ENCODE results near the gene PLCH2. TPM values are rescaled to one million over a fixed set of nuclear protein-coding genes. Genes with fewer than 3 reads are reported as not detected.

PLCH2 gene
- total RNA-seq, 6 experiments from 2014 or later, result 0.37 to 4.6 (median 2.3) TPM

DNA sequence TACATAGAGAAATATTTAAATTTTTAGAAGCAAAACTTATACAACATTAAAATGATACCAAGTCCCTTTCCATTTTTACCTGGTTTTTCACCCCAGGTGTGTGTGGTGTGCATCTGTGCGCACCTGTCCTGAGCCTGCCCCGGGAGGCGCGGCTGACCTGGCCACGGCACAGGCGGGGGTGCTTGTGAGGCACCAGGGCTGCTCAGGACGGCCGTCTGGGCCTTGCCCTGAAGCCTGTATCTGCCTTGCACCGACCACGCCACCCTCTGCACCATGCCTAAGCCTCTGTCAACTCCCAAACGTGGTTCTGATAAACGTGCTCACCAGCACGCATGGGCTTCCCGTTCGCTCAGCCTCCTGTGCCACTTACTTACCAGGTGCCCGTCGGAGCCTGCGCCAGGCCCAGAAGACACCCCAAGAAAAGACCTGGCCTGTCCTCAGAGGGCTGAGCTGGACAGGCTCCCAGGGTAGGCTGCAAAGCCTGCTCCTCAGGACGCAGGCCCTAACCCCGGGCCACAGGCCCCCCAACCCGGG, 29.4 kb downstream of the PLCH2 start:
- no peak overlapping the region for H3K4me3 ChIP-seq
- peaks cover 0 to 4% (median 0%) of the 10 kb centered on the region in 4 donors for H3K4me1 ChIP-seq
- no peak for ATAC-seq
- 49% methylated on average over 4 of the region's 21 CpGs for WGBS (ENCODE audit: insufficient coverage, low coverage, low lambda C conversion rate, missing lambda C conversion rate)
- no peak overlapping the region for H3K27ac ChIP-seq
- H3K27me3 ChIP-seq, result no peaks in the 10 kb centered on the region
- TF ChIP-seq POLR2A (IDR thresholded peaks at IDR 0.05) (no peak), CTCF (IDR thresholded peaks at IDR 0.05) (no peak)
- H3K36me3 ChIP-seq, result peaks cover 0 to 18% (median 9%) of the 10 kb centered on the region in 4 donors
- DNase-seq, result no peak
- intact Hi-C loops (cut with DNase I), result no loop called here
- no peaks in the 10 kb centered on the region for H3K9me3 ChIP-seq

- DNase-seq, result no peak
- Histone ChIP-seq H3K4me1 (peaks cover 0 to 4% (median 0%) of the 10 kb centered on the region in 4 donors), H3K36me3 (peaks cover 3 to 25% (median 14%) of the 10 kb centered on the region in 4 donors), H3K27ac (no peak overlapping the region), H3K9me3 (no peaks in the 10 kb centered on the region), H3K27me3 (no peaks in the 10 kb centered on the region), H3K4me3 (no peak overlapping the region)
- ATAC-seq, result no peak
- WGBS (ENCODE audit: insufficient coverage, low coverage, low lambda C conversion rate, missing lambda C conversion rate), result 38% methylated on average over 7 of the region's 30 CpGs
- no peak for TF ChIP-seq CTCF (IDR thresholded peaks at IDR 0.05)
- TF ChIP-seq POLR2A (IDR thresholded peaks at IDR 0.05), result no peak
- intact Hi-C loops (cut with DNase I), result no loop called here
Measured at GRCh38 chr1:2506007-2506860, 30.1 kb downstream of the PLCH2 start.

DNA sequence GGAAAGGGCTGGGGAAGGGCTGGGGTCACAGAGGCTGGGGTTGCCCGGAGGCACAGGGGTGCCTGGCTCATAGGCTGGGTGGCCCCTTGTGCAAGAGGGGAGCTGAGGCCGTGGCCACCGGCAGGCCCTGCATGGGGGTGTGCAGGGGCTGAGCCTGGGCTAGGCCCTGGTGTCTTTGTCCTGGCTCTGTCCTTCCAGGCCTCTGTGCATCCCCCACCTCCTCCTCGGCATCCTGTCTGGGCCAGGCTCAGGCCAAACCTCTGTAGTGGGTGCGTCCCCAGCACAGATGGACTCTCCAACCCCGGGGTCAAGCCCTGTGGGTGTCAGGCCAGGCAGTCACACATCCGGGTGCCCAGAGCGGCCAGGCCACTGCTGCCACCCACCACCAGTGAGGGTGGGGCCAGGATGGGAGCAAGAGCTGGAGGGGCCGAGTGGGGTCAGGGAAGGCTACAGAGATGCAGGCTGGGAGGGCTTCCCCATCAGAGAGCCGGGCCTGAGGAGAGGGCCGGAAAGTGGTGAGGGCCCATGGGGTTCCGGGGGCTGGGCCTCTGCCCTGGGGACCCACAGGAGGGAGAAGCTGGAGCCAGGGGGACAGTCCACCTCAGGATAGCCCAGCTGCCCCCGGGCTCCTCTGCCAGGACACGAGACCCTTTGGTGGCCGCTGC, 30.9 kb downstream of the PLCH2 start:
- ATAC-seq, result peak; percentile 5 to 46 (median 12)
- H3K27ac ChIP-seq, result no peak overlapping the region
- intact Hi-C loops (cut with DNase I), result no loop called here
- DNase-seq, result no peak
- no peaks in the 10 kb centered on the region for H3K27me3 ChIP-seq
- peaks cover 7 to 33% (median 20%) of the 10 kb centered on the region in 4 donors for H3K36me3 ChIP-seq
- no peaks in the 10 kb centered on the region for H3K9me3 ChIP-seq
- TF ChIP-seq CTCF (IDR thresholded peaks at IDR 0.05), result no peak
- TF ChIP-seq POLR2A (IDR thresholded peaks at IDR 0.05), result no peak
- 8% methylated on average over 2 of the region's 15 CpGs for WGBS (ENCODE audit: insufficient coverage, low coverage, low lambda C conversion rate, missing lambda C conversion rate)
- no peak overlapping the region for H3K4me3 ChIP-seq
- H3K4me1 ChIP-seq, result peaks cover 0 to 4% (median 0%) of the 10 kb centered on the region in 4 donors

- intact Hi-C loops (cut with DNase I), result no loop called here
- no peak overlapping the region for H3K27ac ChIP-seq
- H3K27me3 ChIP-seq, result no peaks in the 10 kb centered on the region
- no peak overlapping the region for H3K4me3 ChIP-seq
- H3K36me3 ChIP-seq, result peaks cover 7 to 40% (median 24%) of the 10 kb centered on the region in 4 donors
- TF ChIP-seq CTCF (IDR thresholded peaks at IDR 0.05) (no peak), POLR2A (IDR thresholded peaks at IDR 0.05) (no peak)
- DNase-seq (no peak), ATAC-seq (no peak)
- WGBS (ENCODE audit: insufficient coverage, low coverage, low lambda C conversion rate, missing lambda C conversion rate), result no CpG with 5 or more reads among the region's 6 CpGs
- peaks cover 0 to 4% (median 0%) of the 10 kb centered on the region in 4 donors for H3K4me1 ChIP-seq
- H3K9me3 ChIP-seq, result no peaks in the 10 kb centered on the region
Measured at GRCh38 chr1:2507744-2508155, 31.7 kb downstream of the PLCH2 start.

Measured in right lobe of liver (tissue), 6 donors.